SK-N-SH treated with all-trans-retinoic acid at 6 μM for 48 hours (cell line): Measurements from ENCODE around the gene MGLL.

Source experiments
- BACH2 ChIP-seq: fragments of 250-450 bp; sonication (Bioruptor Pico); IDR thresholded peaks from 2 replicates; pipeline ENCODE4 v1.9.0; 2021; ENCODE audit warnings: mild to moderate bottlenecking, borderline replicate concordance
- ZFP30 ChIP-seq: fragments of 450-650 bp; formaldehyde crosslinking; IDR thresholded peaks from 2 replicates; pipeline ENCODE4 v1.5.0; 2022; ENCODE audit warnings: mild to moderate bottlenecking, moderate library complexity

- no peak for TF ChIP-seq BACH2
- no peak for TF ChIP-seq ZFP30 (CRISPR knock-in tag)
Measured at GRCh38 chr3:127706785-127707351, 115.4 kb downstream of the MGLL start.
